Measurements from ENCODE around the gene NCAPG2. TPM values are rescaled to one million over a fixed set of nuclear protein-coding genes. Genes with fewer than 3 reads are reported as not detected.

Gene NCAPG2
- polyA plus RNA-seq, 1 experiment: 19.5 TPM

DNA sequence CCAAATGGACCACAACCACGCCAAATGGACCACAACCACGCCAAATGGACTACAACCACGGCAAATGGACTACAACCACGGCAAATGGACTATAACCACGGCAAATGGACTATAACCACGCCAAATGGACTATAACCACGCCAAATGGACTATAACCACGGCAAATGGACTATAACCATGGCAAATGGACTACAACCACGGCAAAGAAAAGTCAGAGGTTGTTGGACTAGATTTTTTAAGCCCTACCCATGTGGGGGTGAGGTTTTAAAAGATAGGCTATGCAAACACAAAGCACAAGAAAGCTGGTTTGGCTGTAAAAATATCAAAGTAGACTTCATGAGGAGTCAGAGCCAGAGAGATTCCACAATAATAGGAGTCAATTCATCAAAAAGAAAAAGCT, 55.8 kb downstream of the NCAPG2 start:
- TF ChIP-seq, protein P1, sequence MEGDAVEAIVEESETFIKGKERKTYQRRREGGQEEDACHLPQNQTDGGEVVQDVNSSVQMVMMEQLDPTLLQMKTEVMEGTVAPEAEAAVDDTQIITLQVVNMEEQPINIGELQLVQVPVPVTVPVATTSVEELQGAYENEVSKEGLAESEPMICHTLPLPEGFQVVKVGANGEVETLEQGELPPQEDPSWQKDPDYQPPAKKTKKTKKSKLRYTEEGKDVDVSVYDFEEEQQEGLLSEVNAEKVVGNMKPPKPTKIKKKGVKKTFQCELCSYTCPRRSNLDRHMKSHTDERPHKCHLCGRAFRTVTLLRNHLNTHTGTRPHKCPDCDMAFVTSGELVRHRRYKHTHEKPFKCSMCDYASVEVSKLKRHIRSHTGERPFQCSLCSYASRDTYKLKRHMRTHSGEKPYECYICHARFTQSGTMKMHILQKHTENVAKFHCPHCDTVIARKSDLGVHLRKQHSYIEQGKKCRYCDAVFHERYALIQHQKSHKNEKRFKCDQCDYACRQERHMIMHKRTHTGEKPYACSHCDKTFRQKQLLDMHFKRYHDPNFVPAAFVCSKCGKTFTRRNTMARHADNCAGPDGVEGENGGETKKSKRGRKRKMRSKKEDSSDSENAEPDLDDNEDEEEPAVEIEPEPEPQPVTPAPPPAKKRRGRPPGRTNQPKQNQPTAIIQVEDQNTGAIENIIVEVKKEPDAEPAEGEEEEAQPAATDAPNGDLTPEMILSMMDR (IDR thresholded peaks at IDR 0.05; ENCODE audit: insufficient read depth, low read depth, low read length): no peak
- ChIA-PET CTCF (interaction anchor here (0.8 kb wide), 1 partner anchor 12 kb away, joined by 3 read pairs; no protein-coding TSS in a partner anchor), POLR2A (interaction anchor here (0.5 kb wide), 1 partner anchor 34 kb away, joined by 3 read pairs; no protein-coding TSS in a partner anchor)
- Histone ChIP-seq H3K27me3 (ENCODE audit: control insufficient read depth, insufficient read depth, low read length) (no peaks in the 10 kb centered on the region), H3K4me3 (ENCODE audit: low read depth, low read length) (no peak overlapping the region), H3K36me3 (ENCODE audit: control insufficient read depth, insufficient read depth, low read length) (peaks cover 4% of the 10 kb centered on the region; the same call in 1 of the 2 replicates)
- DNase-seq (ENCODE audit: low read depth): no peak

GRCh38 chr7:158648168-158648567, 56.4 kb downstream of the NCAPG2 start:
- no peak for DNase-seq (ENCODE audit: low read depth)
- peaks cover 4% of the 10 kb centered on the region; the same call in 1 of the 2 replicates for H3K36me3 ChIP-seq (ENCODE audit: control insufficient read depth, insufficient read depth, low read length)
- no peak overlapping the region for H3K4me3 ChIP-seq (ENCODE audit: low read depth, low read length)
- CTCF ChIA-PET: no interaction called here
- POLR2A ChIA-PET: no interaction called here
- H3K27me3 ChIP-seq (ENCODE audit: control insufficient read depth, insufficient read depth, low read length): no peaks in the 10 kb centered on the region
- TF ChIP-seq, protein P1 (IDR thresholded peaks at IDR 0.05; ENCODE audit: insufficient read depth, low read depth, low read length): no peak

- TF ChIP-seq, protein P1 (IDR thresholded peaks at IDR 0.05; ENCODE audit: insufficient read depth, low read depth, low read length): no peak
- POLR2A ChIA-PET: no interaction called here
- CTCF ChIA-PET: interaction anchor here (0.9 kb wide), 1 partner anchor 9 kb away, joined by 3 read pairs; no protein-coding TSS in a partner anchor
These were observed 57.2 kb downstream of the NCAPG2 start for GRCh38 chr7:158647475-158647792.

GRCh38 chr7:158646766-158647474, 57.7 kb downstream of the NCAPG2 start:
- ChIA-PET POLR2A (no interaction called here), CTCF (interaction anchor here (0.9 to 1.0 kb wide), 2 partner anchors 10 to 28 kb away, joined by 3 read pairs; no protein-coding TSS in a partner anchor)
- TF ChIP-seq, protein P1 (IDR thresholded peaks at IDR 0.05; ENCODE audit: insufficient read depth, low read depth, low read length): peak; percentile 35; the same call in 1 of the 2 replicates
- DNase-seq (ENCODE audit: low read depth): no peak
- Histone ChIP-seq H3K4me3 (ENCODE audit: low read depth, low read length) (no peak overlapping the region), H3K36me3 (ENCODE audit: control insufficient read depth, insufficient read depth, low read length) (peaks cover 2% of the 10 kb centered on the region; the same call in 1 of the 2 replicates), H3K27me3 (ENCODE audit: control insufficient read depth, insufficient read depth, low read length) (no peaks in the 10 kb centered on the region)

More at GRCh38 chr7:158647475-158647792, 57.2 kb downstream of the NCAPG2 start:
- Histone ChIP-seq H3K4me3 (ENCODE audit: low read depth, low read length) (no peak overlapping the region), H3K27me3 (ENCODE audit: control insufficient read depth, insufficient read depth, low read length) (no peaks in the 10 kb centered on the region), H3K36me3 (ENCODE audit: control insufficient read depth, insufficient read depth, low read length) (peaks cover 4% of the 10 kb centered on the region; the same call in 1 of the 2 replicates)
- no peak for DNase-seq (ENCODE audit: low read depth)

GRCh38 chr7:158645842-158646241, 58.8 kb downstream of the NCAPG2 start:
- no peak for DNase-seq (ENCODE audit: low read depth)
- no peak overlapping the region for H3K4me3 ChIP-seq (ENCODE audit: low read depth, low read length)
- ChIA-PET CTCF (interaction anchor here (0.8 to 1.0 kb wide), 2 partner anchors 27 to 31 kb away, joined by 3 read pairs; no protein-coding TSS in a partner anchor), POLR2A (no interaction called here)
- H3K36me3 ChIP-seq (ENCODE audit: control insufficient read depth, insufficient read depth, low read length): peaks cover 1% of the 10 kb centered on the region; the same call in 1 of the 2 replicates
- TF ChIP-seq, protein P1 (IDR thresholded peaks at IDR 0.05; ENCODE audit: insufficient read depth, low read depth, low read length): no peak
- no peaks in the 10 kb centered on the region for H3K27me3 ChIP-seq (ENCODE audit: control insufficient read depth, insufficient read depth, low read length)
